ENCODE measurements around the gene TBL1XR1.
"Not testable (repeated sequence)": the region's sequence is repeated elsewhere in the genome, so short reads cannot be mapped to it uniquely, and the experiment has no call there.

TBL1XR1 gene

GRCh38 chr3:177056927-177057326, 140.4 kb downstream of the TBL1XR1 start:
- no peak for DNase-seq

- no peak for DNase-seq
Observed at GRCh38 chr3:177055605-177056571, 141.4 kb downstream of the TBL1XR1 start.

- DNase-seq = no peak
Observed at GRCh38 chr3:177053107-177053506, 144.2 kb downstream of the TBL1XR1 start.

GRCh38 chr3:177051411-177051810, 145.9 kb downstream of the TBL1XR1 start:
- no peak for DNase-seq

GRCh38 chr3:177050501-177051237, 146.6 kb downstream of the TBL1XR1 start:
- DNase-seq = no peak

- no peak for DNase-seq
Observed at GRCh38 chr3:177045767-177046166, 151.5 kb downstream of the TBL1XR1 start.

- no peak for DNase-seq
Observed at GRCh38 chr3:177045222-177045621, 152.1 kb downstream of the TBL1XR1 start.

- no peak for DNase-seq
Observed at GRCh38 chr3:177041730-177042551, 155.3 kb downstream of the TBL1XR1 start.

- no peak for DNase-seq
Observed at GRCh38 chr3:177041021-177041729, 156.1 kb downstream of the TBL1XR1 start.

GRCh38 chr3:177039490-177040274, 157.6 kb downstream of the TBL1XR1 start:
- DNase-seq = no peak

GRCh38 chr3:177037241-177037640, 160.0 kb downstream of the TBL1XR1 start:
- no peak for DNase-seq

GRCh38 chr3:177035676-177036075, 161.6 kb downstream of the TBL1XR1 start:
- DNase-seq = no peak

- DNase-seq = no peak
Observed at GRCh38 chr3:177034832-177035475, 162.3 kb downstream of the TBL1XR1 start.

GRCh38 chr3:177026505-177027277, 170.6 kb downstream of the TBL1XR1 start:
- DNase-seq = no peak

GRCh38 chr3:177015881-177016280, 181.4 kb downstream of the TBL1XR1 start:
- no peak for DNase-seq

GRCh38 chr3:177013681-177014280, 183.5 kb downstream of the TBL1XR1 start:
- no peak for DNase-seq

GRCh38 chr3:177005718-177006405, 191.4 kb downstream of the TBL1XR1 start:
- DNase-seq = no peak

- not testable (repeated sequence) for DNase-seq
Observed at GRCh38 chr3:177000159-177000558, 197.1 kb downstream of the TBL1XR1 start.

- no peak for DNase-seq
Observed at GRCh38 chr3:176995946-176996345, 201.3 kb downstream of the TBL1XR1 start.

Measured in SIG-M5 (cell line).